PC-3 (cell line): Measurements from ENCODE around the gene CFAP57.

Experiments used
- EZH2 ChIP-seq: fragments of 300-600 bp; sonication (generic); IDR thresholded peaks from one replicate; pipeline ENCODE4 v1.6.1; 2017; ENCODE audit warnings: antibody characterized with exemption, mild to moderate bottlenecking, low read length; ENCODE audit not compliant: unreplicated experiment
- EZH2phosphoT487 ChIP-seq: fragments of 300-600 bp; sonication (generic); IDR thresholded peaks from 2 replicates; pipeline ENCODE4 v1.6.1; 2018; ENCODE audit warnings: mild to moderate bottlenecking, antibody characterized with exemption, low read length, borderline replicate concordance
- TF ChIP-seq, protein P1 (sequence below): fragments of 300-600 bp; sonication (generic); conservative IDR thresholded peaks from 2 replicates; pipeline ENCODE4 v1.5.1; 2017; ENCODE audit warnings: antibody characterized with exemption, low read depth, mild to moderate bottlenecking, low read length

DNA sequence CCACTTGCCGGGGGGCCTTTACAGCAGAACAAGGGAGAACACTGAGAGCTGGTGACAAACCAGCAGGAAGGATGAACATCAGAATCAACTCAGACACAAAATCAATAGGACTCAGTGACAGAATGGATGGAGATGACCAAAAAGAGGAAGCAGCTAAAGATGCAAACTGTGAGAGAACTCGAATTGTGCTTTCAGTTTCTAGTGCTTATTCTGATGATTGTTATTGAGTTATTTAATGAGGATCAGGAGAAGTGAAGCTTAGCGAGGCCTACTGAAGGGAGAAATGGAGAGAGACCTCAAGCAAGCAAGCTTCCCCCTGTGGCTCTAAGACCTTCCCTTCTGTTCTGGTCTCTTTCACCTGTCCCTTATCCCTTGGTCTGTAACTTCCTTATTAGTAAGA, 67.4 kb downstream of the CFAP57 start:
- TF ChIP-seq EZH2 (no peak), EZH2phosphoT487 (no peak)
- TF ChIP-seq, protein P1, sequence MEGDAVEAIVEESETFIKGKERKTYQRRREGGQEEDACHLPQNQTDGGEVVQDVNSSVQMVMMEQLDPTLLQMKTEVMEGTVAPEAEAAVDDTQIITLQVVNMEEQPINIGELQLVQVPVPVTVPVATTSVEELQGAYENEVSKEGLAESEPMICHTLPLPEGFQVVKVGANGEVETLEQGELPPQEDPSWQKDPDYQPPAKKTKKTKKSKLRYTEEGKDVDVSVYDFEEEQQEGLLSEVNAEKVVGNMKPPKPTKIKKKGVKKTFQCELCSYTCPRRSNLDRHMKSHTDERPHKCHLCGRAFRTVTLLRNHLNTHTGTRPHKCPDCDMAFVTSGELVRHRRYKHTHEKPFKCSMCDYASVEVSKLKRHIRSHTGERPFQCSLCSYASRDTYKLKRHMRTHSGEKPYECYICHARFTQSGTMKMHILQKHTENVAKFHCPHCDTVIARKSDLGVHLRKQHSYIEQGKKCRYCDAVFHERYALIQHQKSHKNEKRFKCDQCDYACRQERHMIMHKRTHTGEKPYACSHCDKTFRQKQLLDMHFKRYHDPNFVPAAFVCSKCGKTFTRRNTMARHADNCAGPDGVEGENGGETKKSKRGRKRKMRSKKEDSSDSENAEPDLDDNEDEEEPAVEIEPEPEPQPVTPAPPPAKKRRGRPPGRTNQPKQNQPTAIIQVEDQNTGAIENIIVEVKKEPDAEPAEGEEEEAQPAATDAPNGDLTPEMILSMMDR = no peak
